ENCODE measurements around the gene RUSF1.
"Not testable (repeated sequence)": the region's sequence is repeated elsewhere in the genome, so short reads cannot be mapped to it uniquely, and the experiment has no call there.

Gene RUSF1

DNA sequence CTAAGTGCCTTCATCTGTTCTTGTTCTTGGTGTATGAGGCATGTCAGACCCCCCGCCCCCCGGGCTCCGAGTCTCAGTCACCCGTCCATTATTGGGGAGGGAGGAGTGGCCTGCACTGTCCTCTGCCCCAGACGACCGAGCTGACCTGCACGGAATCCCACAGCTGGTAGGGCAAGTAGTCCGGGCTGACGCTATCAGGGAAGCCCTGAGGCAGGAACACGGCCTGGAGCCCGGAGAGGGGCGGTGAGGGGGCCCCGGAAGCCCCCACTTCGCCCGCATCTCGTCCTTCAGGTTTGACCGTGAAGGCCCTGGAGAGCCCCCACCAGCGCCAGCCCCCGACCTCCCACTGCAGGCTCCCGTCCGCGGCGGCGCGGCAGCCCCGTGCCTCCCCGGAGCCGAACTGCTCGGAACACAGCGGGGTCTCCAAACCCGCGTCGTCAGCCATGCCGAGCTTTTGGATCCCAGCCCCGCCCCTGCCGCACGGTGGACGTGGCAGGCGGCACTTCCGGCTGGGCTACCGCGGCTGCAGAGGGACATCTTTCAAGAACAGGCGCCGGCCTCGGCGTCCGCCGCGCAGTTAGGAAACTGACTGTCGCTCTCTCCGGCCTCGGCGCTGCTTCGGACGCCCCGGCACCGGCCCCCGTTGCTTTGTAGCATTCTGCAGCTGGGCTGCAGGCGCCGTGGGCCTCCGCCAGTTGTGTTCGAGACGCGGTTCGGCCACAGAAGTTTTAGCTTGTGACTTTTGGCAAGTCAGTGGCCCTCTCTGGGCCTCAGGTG is at the start of gene RUSF1:
TSS of gene RUSF1 (minus strand) at position 463 of the 777 bp plus-strand sequence. CDS start at position 445, 18 bp downstream.
- intact Hi-C loops (cut with DNase I), result loop anchor here (2.0 to 5.0 kb wide), 2 partner anchors 47 to 551 kb away; partner anchors contain the start of gene SETD1A
- peak; percentile 87 to 99 (median 92) for DNase-seq

DNA sequence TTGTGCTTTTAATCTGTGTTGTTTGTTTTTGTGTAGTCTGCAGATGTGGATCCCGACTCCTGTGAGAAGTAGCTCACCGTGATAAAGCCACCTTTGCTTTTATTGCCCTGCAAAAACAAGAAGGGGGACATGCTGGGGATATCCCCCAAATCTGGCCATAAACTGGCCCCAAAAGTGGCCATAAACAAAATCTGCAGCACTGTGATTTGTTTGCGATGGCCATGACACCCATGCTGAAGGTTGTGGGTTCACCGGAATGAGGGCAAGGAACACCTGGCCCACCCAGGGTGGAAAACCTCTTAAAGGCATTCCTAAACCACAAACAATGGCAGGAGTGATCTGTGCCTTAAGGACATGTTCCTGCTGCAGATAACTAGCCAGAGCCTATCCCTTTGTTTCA is 34.6 kb upstream of the RUSF1 start:
- no peak for DNase-seq
- intact Hi-C loops (cut with DNase I), result no loop called here

- DNase-seq; intact Hi-C loops (cut with DNase I): not testable (repeated sequence)
These were observed 31.6 kb upstream of the RUSF1 start for GRCh38 chr16:31539762-31540161.

DNA sequence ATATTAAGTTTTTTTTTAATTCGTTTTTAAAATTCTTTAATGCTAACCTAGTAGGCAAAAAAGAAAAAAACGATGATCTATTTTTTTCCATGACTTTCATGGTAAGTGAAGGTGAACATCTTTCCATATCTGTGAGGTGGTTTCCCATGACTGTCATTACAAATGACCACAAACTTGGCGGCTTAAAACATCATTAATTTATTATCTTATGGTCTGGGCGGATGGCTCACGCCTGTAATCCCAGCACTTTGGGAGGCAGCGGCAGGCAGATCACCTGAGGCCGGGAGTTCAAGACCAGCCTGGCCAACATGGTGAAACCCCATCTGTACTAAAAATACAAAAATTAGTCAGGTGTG is 30.0 kb upstream of the RUSF1 start:
- intact Hi-C loops (cut with DNase I), result not testable (repeated sequence)

DNA sequence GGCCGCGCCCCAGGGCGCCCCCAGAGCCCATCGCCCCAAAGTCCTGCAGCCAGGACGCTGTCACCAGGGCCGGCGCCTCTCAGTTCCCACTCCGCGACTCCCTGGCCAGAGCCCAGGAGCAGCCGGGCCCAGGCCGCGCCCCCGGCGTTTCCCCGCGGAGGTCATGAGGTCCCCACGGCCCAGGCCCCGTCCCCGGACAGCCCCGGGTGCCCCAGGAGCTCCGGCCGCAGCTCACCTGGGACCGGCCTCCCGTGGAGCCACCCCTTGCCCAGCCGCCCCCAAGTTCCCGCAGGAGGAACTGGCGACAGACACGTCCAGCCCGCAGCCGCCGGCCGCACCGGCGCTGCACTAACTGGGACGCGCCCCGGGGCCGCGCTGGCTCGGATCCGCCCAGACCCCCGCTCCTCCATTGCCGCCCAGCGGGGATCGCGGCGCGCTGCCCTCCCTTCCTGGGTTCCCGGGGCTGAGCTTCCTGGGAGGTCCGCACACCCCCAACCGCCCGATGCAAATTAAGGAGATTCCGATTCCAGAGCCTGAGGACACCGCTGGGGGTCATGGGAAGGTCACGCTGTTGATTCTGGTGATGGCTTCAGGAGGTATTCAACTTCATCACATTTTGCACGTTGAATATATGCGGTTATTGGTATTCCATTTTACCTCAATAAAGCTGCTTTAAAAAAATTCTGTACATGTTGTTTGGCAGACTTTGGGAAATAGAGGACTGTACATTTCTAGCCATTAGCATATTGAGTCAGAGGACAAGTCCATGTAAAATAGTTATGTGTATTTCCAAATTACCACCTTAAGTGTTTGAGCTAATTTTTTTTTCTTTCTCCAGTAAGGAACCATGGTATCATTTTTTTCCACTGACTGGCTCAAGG is 29.4 kb upstream of the RUSF1 start:
- intact Hi-C loops (cut with DNase I), result no loop called here
- DNase-seq, result no peak

More for the DNA sequence above, 30.0 kb upstream of the RUSF1 start:
- DNase-seq, result not testable (repeated sequence)

GRCh38 chr16:31536804-31537361 is 28.7 kb upstream of the RUSF1 start:
- intact Hi-C loops (cut with DNase I), result no loop called here
- DNase-seq, result no peak

DNA sequence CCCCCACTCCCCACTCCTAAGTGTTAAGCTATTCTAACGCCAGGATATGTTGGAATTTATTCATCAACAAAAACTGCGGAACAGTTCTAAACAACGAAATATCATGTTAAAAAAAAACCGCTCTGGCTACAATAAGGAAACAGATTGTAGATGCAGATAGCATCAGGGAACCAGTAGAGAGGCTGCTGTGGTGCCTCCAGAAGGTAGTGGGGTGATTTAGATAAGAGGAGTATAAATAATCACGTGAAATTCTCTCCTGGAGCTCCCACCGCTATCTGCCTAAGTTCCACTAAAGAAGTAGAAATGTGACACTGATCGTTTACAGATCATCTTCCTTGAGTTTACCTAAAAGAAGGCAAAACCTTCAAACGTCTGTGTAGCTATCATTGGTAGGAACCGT is 27.5 kb upstream of the RUSF1 start:
- DNase-seq, result no peak
- intact Hi-C loops (cut with DNase I), result no loop called here

DNA sequence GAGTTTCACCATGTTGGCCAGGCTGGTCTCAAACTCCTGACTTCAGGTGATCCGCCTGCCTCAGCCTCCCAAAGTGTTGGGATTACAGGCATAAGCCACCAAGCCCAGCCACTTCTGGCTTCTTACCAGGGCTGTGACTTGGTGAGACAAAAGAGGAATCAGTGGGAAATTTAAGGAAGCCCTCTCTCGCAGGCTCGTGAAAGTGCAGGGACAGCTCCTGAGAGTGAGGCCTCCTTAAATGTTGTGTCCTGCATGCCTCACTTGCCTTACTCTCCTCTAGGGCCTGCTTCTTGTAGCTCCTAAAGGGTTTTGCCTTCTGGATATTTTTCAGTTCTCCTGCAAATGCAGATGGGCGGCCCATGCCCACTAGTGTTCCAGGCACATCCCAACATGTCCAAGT is 24.7 kb upstream of the RUSF1 start:
- no peak for DNase-seq
- intact Hi-C loops (cut with DNase I), result no loop called here

GRCh38 chr16:31532120-31532519 is 23.9 kb upstream of the RUSF1 start:
- intact Hi-C loops (cut with DNase I), result no loop called here
- no peak for DNase-seq

DNA sequence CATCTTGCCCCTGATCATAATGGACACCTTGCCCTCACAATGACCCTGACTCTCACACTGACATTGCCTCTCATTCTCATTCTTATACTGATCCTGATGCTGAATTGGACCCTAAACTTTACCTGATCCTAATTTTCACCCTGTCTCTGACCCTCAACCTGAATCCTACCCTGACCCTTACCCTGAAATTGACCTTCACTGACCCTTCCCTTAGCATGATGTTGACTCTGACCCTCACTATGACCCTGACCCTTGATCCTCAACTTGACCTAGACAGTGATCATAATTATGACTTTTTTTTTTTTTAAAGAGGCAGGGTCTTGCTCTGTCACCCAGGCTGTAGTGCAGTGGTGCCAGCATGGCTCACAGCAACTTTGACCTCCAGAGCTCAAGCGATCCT is 22.9 kb upstream of the RUSF1 start:
- DNase-seq, result no peak
- intact Hi-C loops (cut with DNase I), result no loop called here

- intact Hi-C loops (cut with DNase I), result no loop called here
- DNase-seq, result no peak
These were observed 22.2 kb upstream of the RUSF1 start for GRCh38 chr16:31530405-31530804.

DNA sequence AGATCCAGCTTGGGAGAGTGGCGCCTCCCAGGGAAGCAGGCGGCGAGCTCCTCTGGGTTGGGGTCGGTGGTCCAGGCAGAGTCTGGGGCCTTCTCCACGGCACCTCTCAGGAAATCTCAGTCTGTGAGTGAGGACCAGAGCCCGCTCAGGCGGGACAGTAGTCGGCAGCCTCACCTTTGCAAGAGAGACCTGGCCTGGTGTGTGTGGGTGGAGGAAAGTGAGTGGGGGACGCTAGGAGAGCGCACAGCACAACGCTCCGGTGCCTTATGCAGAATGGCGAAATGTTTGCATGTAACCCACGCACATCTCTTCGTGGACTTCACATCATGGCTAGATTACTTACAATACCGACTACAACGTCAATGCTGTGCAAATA is 21.7 kb upstream of the RUSF1 start:
- no peak for DNase-seq
- intact Hi-C loops (cut with DNase I), result no loop called here

- intact Hi-C loops (cut with DNase I), result no loop called here
- no peak for DNase-seq
These were observed 21.1 kb upstream of the RUSF1 start for GRCh38 chr16:31529108-31529936.

- no peak for DNase-seq
- intact Hi-C loops (cut with DNase I), result no loop called here
These were observed 20.4 kb upstream of the RUSF1 start for GRCh38 chr16:31528523-31529107.

GRCh38 chr16:31527734-31528274 is 19.6 kb upstream of the RUSF1 start, which contains the start of gene AHSP:
Gene AHSP, plus strand, starts transcription at chr16:31527900. Its CDS starts 240 bp downstream, at chr16:31528140.
- DNase-seq, result no peak
- intact Hi-C loops (cut with DNase I), result no loop called here

DNA sequence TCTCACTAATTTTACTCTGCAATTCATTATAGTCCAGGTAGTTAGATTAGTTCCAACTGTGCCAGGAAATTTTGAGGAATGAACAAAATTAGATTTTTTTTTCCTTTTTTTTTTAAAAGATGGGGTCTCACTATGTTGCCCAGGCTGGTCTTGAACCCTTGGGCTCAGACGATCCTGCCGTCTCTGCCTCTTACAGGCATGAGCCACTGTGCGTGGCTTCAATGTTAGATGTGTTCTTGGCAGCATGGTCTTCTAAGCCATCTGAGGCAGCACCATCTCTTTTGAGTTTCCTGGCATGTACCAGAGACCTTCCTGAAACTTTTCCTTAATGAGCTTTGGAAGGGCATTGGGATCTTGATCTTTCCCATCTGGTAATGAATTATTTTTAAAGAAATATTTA is 16.9 kb upstream of the RUSF1 start:
- no peak for DNase-seq
- intact Hi-C loops (cut with DNase I), result no loop called here

GRCh38 chr16:31523768-31524167 is 15.6 kb upstream of the RUSF1 start:
- intact Hi-C loops (cut with DNase I); DNase-seq: not testable (repeated sequence)

DNA sequence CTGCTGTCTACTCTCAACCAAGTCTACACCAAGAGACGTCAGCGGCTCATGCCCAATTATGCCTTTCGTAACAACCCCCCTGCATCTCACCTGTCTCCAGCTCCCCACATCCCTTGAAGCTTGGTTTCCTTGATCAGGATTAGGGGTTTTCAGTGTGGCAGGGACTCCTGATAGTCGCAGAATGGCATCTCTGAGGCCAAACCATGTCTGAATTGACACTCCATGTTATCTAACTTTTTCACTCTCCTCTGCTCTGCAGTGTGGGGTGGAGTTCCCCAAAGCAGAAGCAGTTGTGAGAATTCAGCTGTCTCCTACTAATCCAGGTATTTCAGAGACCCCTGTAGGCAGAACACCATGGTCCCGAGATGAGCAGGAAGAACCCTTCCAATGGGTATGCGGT is 13.9 kb upstream of the RUSF1 start:
- intact Hi-C loops (cut with DNase I), result no loop called here
- no peak for DNase-seq

DNA sequence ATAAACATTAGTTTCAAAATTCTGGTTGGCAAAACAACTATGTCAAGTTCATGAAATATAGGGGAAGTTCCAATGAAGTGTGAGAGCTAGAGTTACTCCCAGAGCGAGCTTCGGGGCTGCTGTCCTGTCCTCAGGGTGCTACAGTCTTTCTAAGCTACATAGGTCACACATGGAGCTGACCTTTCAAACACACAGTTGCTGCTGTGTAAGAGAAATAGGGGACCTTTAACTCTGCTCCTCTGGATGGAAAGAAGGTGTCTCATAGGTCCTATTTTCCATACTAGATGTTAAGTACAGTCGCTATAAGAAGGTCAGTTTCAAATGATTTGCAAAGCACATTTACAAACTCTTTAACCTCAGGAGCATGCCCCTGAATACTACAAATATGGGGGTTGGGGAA is 13.2 kb upstream of the RUSF1 start:
- intact Hi-C loops (cut with DNase I), result no loop called here

More for the DNA sequence above, 13.2 kb upstream of the RUSF1 start:
- DNase-seq, result no peak

Measured in posterior cingulate gyrus (tissue), 11 donors.